HG02970 (cell line): Measurements from ENCODE around the gene SULT6B1.
"Not testable (repeated sequence)": the region's sequence is repeated elsewhere in the genome, so short reads cannot be mapped to it uniquely, and the experiment has no call there.

ENCODE experiments used
- ATAC-seq: cut with Tn5 transposase; IDR thresholded peaks from one replicate; pipeline ENCODE4 v1.9.1; 2021; ENCODE audit warnings: mild to moderate bottlenecking, moderate library complexity, moderate number of reproducible peaks; ENCODE audit not compliant: unreplicated experiment, low FRiP score

Gene SULT6B1, protein sequence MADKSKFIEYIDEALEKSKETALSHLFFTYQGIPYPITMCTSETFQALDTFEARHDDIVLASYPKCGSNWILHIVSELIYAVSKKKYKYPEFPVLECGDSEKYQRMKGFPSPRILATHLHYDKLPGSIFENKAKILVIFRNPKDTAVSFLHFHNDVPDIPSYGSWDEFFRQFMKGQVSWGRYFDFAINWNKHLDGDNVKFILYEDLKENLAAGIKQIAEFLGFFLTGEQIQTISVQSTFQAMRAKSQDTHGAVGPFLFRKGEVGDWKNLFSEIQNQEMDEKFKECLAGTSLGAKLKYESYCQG

DNA sequence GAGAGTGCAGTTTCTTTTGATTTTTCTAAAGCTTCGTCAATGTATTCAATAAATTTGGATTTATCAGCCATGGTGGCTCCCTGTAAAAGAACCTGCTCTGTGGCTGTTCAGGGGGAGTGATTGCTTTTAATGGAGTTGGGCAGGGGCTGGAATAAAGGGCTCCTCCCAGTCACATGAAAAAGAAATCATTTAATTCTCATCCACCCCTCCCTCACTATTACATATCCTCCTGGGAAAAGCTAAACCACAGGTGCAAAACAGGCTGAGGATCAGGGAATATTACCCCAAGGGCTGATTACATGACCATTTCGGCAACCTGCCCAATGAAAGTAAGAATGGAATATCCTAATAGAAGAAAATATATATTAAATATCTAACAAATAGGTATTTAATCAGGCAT is at the start of gene SULT6B1:
Gene SULT6B1, minus strand, starts transcription at position 101 of the 400 bp plus-strand sequence. Its CDS starts 30 bp downstream, at position 71.
- ATAC-seq, result no peak

DNA sequence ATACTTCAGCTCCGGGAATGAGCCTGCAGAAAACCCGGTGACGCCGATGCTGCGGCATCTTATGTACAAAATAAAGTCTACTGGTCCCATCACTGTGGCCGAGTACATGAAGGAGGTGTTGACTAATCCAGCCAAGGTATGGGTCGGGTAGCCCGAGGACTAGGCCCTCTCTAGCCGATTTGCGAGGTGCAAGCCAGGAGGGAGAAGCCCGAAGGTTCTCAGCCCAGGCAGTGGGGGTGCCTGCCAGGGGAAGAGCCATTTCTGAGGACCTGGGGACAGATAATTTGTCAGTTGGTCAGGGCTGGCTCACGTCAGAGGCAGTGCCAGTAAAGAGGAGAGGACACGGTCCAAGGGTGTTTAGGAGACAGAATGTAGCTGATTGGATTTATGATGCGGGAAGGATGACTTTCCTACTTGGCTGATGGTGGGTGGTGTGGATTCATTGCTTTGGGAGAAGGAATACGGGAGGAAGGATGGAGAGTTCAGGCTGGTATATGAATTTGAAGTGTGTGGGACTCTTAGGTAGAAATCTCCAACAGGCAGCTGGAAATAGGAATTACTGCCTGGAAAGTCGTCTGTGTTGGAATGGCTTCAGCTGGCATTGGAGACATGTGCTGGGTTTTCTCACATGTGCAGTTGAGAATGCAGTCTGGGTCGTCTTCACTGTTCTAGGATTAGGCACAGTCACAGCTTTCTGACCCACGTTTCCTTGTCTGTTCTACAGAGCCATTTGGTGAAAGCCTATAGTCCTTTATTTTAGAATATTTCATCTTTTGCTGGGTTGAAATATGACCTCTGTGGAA is 43.9 kb upstream of the SULT6B1 start:
- ATAC-seq, result no peak

DNA sequence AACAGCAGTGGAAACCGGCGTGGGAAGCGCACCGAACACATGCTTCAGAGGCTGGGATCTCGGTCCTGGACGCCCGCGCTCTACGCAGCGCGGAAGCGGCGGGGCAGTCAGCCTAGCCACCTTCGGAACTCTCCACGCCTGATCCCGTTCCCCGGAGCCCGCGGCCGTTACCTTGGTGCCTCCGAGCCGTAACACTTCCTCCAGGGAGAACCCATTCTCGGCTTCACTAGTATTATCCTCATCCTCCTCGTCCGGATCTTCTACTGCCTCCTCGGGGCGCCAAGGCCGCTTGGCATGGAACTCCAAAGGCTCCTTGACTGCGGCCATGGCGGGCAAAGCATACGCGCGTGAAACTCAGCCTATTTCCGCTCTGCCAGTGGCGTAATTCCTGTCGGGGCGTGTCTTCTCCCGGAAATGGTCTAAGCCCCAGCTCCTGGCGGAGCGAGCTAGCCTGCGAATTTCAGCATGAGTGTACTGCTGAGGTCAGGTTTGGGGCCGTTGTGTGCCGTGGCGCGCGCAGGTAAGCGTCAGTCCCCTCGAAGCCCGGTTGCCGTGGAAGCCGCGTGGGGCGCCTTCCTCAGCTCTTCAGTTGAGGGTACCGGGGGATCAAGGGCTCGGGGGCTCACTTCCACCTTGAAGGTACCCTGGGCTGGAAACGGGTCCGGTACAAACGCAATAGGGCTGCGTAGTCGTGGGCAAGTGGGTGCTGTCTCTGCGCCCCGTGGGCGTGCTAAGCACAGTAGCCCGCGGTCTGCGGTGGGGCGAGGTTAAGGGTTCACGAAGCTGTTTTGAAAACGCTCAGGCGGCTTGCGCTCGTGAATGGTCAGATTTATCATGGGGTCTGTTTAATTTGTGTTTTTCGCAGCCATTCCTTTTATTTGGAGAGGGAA is 43.0 kb upstream of the SULT6B1 start, which contains the start of the genes CEBPZ and NDUFAF7:
Gene CEBPZ, minus strand, starts transcription at position 356 of the 890 bp plus-strand sequence. Its CDS starts 29 bp downstream, at position 327.
Gene NDUFAF7, plus strand, starts transcription at position 418 of the 890 bp plus-strand sequence. Its CDS starts 48 bp downstream, at position 466.
- peak; percentile 93 for ATAC-seq

DNA sequence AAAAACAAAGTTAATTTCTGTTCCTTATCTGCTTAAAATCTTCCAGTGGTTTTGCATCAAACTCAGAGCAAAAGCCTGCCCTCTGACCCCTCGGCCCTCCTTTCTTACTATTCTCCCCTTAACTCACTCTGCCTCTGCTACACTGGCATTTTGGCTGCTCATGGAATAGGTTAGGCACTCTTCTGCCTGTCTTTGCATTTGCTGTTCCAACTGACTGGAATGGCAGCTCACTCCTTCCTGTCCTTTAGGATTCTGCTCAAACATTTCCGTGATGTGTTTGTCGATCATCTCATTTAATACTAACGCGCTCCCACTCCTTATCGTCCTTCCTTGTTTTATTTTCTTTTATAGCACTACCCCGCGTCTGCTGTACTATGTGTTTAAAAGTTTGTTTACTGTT is 42.1 kb upstream of the SULT6B1 start:
- ATAC-seq, result no peak

DNA sequence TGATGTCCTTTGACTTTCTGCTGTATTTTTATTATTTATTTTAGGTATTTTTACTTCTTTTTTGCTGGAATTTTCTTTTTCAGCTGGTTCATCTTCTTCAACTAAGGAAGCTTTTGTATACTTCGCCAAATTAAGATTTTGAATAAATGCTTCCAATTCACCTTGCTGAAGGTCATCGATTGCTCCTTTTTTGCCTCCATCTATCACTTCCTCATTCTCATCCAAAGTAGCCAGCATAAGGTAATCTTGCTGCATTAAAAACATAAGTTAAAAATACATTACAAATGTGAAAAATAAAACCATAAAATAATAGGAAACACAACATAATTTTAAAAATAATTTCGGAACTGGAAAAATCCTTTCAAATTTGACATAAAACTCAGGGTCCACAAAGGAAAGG is 40.3 kb upstream of the SULT6B1 start:
- no peak for ATAC-seq

DNA sequence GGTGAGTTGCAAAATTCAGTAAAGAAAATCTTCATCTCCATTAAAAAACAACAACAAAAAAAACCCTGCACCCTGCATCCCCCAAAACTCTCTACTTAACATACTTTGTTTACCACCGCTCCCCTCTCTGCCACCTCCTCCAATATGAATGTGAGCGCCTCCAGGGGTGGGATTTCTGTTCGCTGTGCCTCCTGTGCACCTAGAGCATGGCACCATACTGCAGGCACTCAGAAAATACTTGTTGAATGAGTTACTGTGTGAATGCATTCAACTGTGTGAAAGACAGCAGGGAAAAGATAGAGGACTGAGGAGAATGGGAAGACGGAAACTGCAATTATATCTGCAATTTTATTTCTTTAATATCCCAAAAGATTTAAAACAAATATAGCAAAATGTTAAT is 38.4 kb upstream of the SULT6B1 start:
- ATAC-seq, result no peak

DNA sequence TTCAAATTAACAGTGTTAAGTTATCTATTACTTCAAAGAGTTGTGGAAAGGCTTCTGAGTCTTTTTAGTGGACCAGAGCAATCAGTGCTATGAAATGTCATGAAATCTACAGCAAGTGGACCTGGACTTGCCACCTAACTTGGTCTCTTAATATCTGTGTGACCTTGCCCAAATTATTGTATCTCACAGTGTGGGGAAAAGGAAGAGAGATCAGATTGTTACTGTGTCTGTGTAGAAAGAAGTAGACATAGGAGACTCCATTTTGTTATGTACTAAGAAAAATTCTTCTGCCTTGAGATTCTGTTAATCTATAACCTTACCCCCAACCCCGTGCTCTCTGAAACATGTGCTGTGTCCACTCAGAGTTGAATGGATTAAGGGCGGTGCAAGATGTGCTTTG is 36.7 kb upstream of the SULT6B1 start:
- not testable (repeated sequence) for ATAC-seq

DNA sequence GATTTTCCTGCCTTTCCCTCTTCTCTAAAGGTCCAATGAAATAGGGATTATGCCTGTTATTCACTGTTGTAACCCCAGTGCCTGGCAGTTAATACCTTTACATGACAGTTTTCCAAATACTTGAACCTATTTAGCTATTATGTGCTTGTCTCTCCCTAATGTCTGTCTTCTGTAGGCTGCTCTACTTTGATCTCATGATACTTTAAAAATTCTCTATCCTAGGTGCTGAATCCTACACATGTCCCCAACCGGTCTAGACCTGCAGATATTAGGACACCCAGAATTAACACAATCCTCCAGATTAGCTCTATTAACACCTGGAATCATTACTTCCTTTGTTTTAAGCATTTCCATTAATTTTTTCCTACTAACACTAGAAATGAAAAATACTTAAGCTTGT is 35.6 kb upstream of the SULT6B1 start:
- ATAC-seq, result no peak

DNA sequence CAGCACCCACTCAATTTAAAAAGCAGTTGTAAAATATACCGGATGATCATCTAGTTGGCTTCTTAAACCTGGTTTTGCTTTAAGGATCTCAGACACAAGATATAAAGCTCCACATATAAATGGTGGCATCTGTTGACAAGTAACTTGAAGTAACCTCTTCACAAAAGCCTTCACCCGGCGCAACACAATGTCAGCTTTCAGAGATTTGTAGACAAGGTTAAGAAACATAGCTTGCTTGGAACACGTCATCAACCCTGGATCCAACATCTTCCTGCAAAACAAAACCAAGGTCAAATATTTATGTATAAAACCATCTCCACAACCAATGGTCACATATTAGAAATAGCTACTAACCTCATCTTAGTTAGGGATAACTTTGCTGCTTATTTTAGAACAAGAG is 34.7 kb upstream of the SULT6B1 start:
- ATAC-seq, result no peak

DNA sequence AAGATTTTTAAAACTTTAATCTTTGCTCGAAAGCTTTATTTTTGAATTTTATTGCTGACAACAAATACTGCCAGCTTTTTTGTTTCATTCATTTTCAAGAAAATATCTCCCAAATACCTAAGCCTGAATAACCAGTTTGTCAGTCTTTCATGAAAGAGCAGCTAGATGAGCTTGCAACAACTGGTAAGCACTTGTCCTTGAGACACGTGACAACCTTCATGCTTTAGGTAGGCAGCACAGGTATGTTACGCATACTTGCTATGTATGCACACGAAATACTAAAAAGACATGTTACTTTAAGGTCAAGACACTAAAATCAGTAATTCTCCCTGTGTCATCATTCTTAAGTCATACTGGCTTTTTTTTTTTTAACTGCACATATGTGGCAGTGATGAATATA is 30.6 kb upstream of the SULT6B1 start:
- ATAC-seq, result no peak

DNA sequence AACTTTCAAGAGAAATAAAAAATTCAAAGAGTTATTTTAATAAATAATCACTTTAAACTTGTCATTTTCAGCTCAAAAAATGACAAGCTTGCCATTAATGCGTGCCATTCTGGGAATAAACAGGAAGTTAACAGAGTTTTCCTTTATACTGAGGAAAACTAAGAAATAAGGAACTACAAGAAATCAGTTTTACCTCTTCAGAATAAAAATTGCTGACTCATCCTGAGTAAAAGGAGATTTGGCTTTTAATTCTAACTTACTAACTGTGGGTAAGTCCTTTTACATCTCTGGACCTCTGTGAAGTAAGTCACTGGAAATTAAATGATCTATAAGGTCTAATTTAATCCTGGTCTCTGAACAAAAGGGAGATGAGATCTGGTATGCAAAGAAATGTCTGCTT is 26.8 kb upstream of the SULT6B1 start:
- no peak for ATAC-seq

DNA sequence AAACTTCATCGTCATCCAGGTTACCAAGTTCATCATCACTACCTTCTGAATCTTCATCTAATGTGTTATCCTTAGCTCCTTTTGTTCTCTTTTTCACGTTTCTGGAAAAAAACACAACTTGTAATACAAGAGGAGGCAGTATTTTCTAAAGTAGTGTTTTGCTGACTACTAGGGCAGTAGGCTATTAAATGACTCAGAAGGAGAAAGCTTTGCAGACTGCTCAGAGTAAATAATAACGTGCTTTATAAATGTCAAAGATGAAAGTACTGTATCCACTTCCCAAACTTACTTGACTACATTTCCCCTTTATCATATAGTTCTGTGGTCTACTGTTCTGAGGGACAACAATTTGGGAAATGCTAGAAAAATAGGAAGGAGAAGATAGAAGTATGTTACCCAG is 23.5 kb upstream of the SULT6B1 start:
- ATAC-seq, result no peak

DNA sequence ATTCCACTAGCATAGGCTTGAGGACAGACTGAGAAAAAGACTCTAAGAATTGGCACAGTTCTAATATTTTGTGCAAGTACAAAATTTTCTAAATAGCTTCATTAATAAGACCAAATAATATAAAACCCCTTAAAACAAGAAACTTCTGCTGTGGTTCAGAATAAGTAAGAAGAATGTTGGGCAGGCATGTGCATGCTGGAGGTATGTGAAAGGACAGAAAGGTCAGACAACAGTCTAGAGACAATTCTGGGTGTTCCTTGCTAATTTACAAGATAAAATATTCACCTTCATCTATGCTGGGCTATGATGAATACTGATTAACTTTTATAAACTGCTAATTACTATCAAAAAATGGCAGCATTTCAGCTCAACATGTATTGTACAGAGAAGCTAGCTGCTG is 22.7 kb upstream of the SULT6B1 start:
- no peak for ATAC-seq

DNA sequence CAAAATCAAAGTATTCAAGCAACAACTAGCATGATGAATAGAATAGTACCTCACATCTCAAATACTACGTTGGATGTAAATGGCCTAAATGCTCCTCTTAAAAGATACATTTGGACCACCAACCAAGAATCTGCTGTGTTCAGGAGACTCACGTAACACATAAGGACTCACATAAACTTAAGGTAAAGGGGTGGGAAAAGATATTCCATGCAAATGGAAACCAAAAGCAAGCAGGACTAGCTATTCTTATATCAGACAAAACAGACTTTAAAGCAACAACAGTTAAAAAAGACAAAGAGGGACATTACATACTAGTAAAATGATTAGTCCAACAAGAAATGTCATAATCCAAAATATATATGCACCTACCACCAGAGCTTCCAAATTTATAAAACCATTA is 18.3 kb upstream of the SULT6B1 start:
- ATAC-seq, result not testable (repeated sequence)

DNA sequence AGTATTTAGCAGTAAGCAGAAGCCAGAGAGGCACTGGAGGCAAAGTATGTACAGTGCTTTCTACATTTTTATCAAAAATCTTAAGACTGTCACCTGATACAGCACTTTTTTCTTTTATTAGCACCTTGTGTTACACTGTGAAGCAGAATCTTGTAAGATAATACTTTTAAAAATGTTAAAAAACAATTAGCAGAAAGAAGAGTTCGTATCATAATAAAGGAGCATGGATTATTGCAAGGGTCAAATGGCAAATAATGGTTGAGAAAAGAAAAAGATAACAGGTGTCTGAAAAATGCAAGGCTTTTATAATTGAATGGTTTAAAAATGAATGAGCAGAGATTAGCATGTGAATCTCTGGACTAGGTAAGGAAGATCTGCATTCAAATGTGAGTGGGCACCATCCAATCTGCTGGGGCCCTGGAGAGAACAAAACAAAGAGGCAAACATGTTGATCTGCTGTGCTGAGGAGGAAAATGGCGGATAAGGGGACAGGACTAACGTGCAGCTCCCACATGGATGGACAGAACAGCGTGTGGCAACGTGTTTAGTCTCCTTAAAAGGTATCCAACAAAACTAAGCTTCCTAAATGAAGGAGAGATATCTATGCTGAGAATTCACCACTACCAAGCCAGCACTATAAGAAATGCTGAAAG is 17.3 kb upstream of the SULT6B1 start:
- no peak for ATAC-seq

DNA sequence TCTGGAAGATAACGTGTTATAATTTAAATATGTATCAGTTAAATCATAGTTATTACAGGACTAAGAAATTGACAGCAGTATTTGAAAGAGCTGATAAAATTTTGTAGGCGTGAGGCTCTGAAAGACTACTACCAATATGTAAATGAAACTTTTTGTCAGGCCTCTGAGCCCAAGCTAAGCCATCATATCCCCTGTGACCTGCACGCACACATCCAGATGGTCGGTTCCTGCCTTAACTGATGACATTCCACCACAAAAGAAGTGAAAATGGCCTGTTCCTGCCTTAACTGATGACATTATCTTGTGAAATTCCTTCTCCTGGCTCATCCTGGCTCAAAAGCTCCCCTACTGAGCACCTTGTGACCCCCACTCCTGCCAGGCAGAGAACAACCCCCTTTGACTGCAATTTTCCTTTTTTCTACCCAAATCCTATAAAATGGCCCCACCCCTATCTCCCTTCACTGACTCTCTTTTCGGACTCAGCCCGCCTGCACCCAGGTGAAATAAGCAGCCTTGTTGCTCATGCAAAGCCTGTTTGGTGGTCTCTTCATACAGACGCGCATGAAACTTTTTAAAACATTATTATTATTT is 16.7 kb upstream of the SULT6B1 start:
- not testable (repeated sequence) for ATAC-seq

DNA sequence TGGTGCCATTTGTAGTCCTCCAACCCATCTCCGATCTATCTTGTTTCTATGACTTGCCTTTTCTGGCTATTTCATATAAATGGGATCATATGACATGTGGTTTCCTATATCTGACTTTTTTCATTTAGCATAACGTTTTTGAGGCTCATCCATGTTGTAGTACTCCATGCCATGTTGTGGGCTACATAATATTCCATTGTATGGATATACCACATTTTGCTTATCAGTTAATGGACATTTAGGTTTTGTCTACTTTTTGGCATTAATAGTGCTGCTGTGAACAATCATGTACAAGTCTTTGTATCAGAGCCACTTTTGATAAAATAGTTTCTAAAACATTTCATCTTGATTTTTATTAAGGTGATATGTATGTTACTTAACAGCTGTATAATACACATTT is 15.2 kb upstream of the SULT6B1 start:
- no peak for ATAC-seq

DNA sequence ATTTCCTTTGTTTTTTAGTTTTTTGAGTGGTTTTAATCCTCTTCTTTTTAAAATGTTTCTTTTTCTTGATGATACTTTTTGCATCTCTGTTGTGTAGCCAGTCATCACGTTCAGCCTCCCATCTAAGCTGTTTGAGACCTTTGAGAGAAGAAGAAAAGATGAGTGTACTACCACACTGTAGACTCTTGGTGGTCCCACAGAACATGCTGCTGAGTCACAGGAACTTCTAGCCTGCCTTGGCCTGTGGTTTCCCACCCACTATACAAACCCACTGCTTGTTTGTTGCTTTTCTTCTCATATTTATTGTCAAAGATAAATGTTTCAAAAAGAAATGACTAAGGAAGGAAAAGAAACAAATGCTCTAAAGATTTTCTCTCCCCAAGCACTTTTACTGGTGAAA is 13.3 kb upstream of the SULT6B1 start:
- ATAC-seq, result no peak

DNA sequence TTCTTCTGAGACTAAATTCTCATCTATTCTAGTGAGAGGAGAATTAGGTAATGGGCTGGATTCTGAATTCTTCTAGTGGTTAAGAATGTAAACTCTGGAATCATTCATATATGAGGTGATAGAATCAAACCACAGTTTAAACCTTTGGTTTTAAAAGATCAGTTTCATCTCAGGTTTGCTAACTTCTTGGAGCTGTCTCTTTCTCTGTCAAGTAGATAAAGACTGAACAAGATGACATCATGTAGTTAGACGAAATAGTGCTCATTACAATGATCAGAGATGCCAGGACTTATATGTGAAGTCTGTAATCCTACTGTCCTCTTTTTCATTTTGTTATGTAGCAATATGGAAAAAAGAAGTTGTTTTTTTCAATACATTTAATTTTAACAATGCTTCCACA is 12.7 kb upstream of the SULT6B1 start:
- no peak for ATAC-seq

DNA sequence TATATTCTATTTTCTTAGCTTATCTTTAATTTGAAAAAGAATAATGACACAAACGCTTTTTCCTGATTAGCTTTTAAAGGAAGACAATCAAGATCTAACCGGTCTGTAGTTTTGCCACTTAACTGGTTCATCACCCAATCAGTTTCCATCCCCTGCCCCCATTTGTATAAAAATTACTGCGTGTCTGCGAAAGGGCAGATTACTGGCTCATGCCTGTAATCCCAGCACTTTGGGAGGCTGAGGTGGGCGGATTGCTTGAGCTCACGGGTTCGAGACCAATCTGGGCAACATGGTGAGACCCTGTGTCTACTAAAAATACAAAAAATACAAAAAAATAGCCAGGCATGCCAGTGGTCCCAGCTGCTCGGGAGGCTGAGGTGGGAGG is 10.2 kb upstream of the SULT6B1 start:
- ATAC-seq, result no peak
